HCT116 (cell line): ENCODE results near the gene KNDC1.

Experiments
- CBX3 ChIP-seq: IDR thresholded peaks from 2 replicates; pipeline ENCODE4 v1.6.1; 2012; ENCODE audit warnings: low read depth
- EGR1 ChIP-seq: IDR thresholded peaks from 2 replicates; pipeline ENCODE4 v1.6.1; 2012; ENCODE audit warnings: low read depth
- POLR2A ChIP-seq: IDR thresholded peaks from 2 replicates; pipeline ENCODE4 v1.7.0; 2011; ENCODE audit warnings: borderline replicate concordance; ENCODE audit not compliant: insufficient read depth, insufficient read length; ENCODE audit errors: extremely low read depth
- POLR2AphosphoS5 ChIP-seq: IDR thresholded peaks from 2 replicates; pipeline ENCODE4 v1.6.1; 2011; ENCODE audit warnings: mild to moderate bottlenecking, low read depth, low read length, moderate library complexity
- SP1 ChIP-seq: IDR thresholded peaks from 2 replicates; pipeline ENCODE4 v1.6.1; 2012; ENCODE audit warnings: low read depth
- TF ChIP-seq, protein P1 (sequence below), 3 experiments: fragments of 200-600 bp in 1 of 3; sonication (generic) in 1 of 3; IDR thresholded peaks in 2 of 3; conservative IDR thresholded peaks in 1 of 3; 2 replicates each; pipeline ENCODE4 v1.5.1; 2012 to 2017; ENCODE audit warnings: low read depth in 2 of 3, low read length in 2 of 3, antibody characterized with exemption in 1 of 3, borderline replicate concordance in 1 of 3, control low read depth in 1 of 3, mild to moderate bottlenecking in 1 of 3, mixed read lengths in 1 of 3, mixed run types in 1 of 3, moderate library complexity in 1 of 3; ENCODE audit not compliant: insufficient read depth in 1 of 3
- TF ChIP-seq, protein P2 (sequence below): IDR thresholded peaks from 2 replicates; pipeline ENCODE4 v1.6.1; 2012
- TF ChIP-seq, protein P3 (sequence below): IDR thresholded peaks from 2 replicates; pipeline ENCODE4 v1.6.1; 2012; ENCODE audit warnings: low read depth
- TF ChIP-seq, protein P4 (sequence below): IDR thresholded peaks from 2 replicates; pipeline ENCODE4 v1.6.1; 2011; ENCODE audit warnings: mild to moderate bottlenecking, low read length, moderate library complexity; ENCODE audit not compliant: insufficient replicate concordance; ENCODE audit errors: extremely low read depth

DNA sequence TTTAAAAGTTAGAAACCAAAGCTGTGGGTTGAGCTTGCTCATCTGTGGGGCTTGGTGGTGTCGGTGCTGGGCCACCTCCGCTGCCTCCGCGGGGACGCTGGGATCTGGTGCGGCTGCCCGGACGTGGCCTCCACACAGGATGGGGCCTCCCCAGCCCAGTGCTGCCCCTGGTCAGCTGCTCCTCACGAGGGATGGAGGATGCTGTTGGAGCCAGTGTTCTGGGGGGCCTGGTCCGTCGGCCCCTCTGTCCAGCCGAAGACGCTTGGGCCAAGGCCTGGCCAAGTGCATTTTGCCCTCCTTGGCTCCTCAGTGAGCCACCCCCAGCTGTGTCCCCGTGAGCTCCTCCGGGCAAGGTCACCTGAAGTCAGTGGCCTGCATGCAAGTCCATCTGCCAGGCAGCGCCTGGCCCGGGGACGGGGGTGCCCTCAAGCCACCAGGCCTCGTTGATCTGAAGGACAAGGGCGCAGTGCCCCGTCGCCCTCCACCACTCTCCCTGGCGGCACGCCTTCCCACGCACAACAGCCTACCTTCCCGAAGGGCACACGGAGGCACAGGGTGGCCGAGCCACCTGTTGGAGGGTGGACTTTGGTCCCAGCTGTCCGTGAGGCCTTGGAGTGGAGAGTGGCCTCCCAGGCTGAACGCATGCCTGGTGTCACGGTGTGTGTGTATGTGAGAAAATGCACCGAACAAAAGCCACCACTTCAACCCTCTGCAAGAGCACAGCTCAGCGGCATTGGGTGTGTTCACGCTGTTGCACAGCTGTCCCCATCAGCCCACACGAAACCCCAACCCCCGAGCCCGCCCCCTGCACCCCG lies 27.3 kb downstream of the KNDC1 start:
- TF ChIP-seq, protein P1, sequence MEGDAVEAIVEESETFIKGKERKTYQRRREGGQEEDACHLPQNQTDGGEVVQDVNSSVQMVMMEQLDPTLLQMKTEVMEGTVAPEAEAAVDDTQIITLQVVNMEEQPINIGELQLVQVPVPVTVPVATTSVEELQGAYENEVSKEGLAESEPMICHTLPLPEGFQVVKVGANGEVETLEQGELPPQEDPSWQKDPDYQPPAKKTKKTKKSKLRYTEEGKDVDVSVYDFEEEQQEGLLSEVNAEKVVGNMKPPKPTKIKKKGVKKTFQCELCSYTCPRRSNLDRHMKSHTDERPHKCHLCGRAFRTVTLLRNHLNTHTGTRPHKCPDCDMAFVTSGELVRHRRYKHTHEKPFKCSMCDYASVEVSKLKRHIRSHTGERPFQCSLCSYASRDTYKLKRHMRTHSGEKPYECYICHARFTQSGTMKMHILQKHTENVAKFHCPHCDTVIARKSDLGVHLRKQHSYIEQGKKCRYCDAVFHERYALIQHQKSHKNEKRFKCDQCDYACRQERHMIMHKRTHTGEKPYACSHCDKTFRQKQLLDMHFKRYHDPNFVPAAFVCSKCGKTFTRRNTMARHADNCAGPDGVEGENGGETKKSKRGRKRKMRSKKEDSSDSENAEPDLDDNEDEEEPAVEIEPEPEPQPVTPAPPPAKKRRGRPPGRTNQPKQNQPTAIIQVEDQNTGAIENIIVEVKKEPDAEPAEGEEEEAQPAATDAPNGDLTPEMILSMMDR (IDR thresholded peaks at IDR 0.05 in 2 of 3, conservative IDR thresholded peaks at IDR 0.05 in 1 of 3; ENCODE audit: borderline replicate concordance in 1 of 3, insufficient read depth in 1 of 3, low read depth in 2 of 3, low read length in 2 of 3): no peak
- TF ChIP-seq POLR2A (no peak), CBX3 (no peak), EGR1 (no peak), POLR2AphosphoS5 (no peak), SP1 (no peak)
- TF ChIP-seq, protein P2, sequence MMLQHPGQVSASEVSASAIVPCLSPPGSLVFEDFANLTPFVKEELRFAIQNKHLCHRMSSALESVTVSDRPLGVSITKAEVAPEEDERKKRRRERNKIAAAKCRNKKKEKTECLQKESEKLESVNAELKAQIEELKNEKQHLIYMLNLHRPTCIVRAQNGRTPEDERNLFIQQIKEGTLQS: no peak
- TF ChIP-seq, protein P3, sequence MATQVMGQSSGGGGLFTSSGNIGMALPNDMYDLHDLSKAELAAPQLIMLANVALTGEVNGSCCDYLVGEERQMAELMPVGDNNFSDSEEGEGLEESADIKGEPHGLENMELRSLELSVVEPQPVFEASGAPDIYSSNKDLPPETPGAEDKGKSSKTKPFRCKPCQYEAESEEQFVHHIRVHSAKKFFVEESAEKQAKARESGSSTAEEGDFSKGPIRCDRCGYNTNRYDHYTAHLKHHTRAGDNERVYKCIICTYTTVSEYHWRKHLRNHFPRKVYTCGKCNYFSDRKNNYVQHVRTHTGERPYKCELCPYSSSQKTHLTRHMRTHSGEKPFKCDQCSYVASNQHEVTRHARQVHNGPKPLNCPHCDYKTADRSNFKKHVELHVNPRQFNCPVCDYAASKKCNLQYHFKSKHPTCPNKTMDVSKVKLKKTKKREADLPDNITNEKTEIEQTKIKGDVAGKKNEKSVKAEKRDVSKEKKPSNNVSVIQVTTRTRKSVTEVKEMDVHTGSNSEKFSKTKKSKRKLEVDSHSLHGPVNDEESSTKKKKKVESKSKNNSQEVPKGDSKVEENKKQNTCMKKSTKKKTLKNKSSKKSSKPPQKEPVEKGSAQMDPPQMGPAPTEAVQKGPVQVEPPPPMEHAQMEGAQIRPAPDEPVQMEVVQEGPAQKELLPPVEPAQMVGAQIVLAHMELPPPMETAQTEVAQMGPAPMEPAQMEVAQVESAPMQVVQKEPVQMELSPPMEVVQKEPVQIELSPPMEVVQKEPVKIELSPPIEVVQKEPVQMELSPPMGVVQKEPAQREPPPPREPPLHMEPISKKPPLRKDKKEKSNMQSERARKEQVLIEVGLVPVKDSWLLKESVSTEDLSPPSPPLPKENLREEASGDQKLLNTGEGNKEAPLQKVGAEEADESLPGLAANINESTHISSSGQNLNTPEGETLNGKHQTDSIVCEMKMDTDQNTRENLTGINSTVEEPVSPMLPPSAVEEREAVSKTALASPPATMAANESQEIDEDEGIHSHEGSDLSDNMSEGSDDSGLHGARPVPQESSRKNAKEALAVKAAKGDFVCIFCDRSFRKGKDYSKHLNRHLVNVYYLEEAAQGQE: no peak
- TF ChIP-seq, protein P4, sequence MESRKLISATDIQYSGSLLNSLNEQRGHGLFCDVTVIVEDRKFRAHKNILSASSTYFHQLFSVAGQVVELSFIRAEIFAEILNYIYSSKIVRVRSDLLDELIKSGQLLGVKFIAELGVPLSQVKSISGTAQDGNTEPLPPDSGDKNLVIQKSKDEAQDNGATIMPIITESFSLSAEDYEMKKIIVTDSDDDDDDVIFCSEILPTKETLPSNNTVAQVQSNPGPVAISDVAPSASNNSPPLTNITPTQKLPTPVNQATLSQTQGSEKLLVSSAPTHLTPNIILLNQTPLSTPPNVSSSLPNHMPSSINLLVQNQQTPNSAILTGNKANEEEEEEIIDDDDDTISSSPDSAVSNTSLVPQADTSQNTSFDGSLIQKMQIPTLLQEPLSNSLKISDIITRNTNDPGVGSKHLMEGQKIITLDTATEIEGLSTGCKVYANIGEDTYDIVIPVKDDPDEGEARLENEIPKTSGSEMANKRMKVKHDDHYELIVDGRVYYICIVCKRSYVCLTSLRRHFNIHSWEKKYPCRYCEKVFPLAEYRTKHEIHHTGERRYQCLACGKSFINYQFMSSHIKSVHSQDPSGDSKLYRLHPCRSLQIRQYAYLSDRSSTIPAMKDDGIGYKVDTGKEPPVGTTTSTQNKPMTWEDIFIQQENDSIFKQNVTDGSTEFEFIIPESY: no peak
